Endodermal cell (in vitro differentiated cells): Measurements from ENCODE around the gene AQP5. TPM values are rescaled to one million over a fixed set of nuclear protein-coding genes. Genes with fewer than 3 reads are reported as not detected.
A peak's percentile ranks its signal among the peaks of the same experiment; 100 is the strongest.

Experiments
- DNase-seq: peaks from one replicate; pipeline ENCODE4 v3.0.0-alpha.2; 2017
- H3K27ac ChIP-seq: 2 replicates; pipeline ENCODE4 v1.5.1; 2013; ENCODE audit warnings: mild to moderate bottlenecking, low read depth, low read length, moderate library complexity
- H3K27me3 ChIP-seq: 2 replicates; pipeline ENCODE4 v1.6.1; 2013; ENCODE audit warnings: mild to moderate bottlenecking, low read length, moderate library complexity; ENCODE audit not compliant: insufficient read depth, control insufficient read depth, poor library complexity, severe bottlenecking
- H3K36me3 ChIP-seq: 2 replicates; pipeline ENCODE4 v1.7.0; 2013; ENCODE audit warnings: mild to moderate bottlenecking, low read length, moderate library complexity; ENCODE audit not compliant: control insufficient read depth, insufficient read depth
- H3K4me1 ChIP-seq: one replicate; pipeline ENCODE4 v1.7.0; 2013; ENCODE audit warnings: low read length; ENCODE audit not compliant: control insufficient read depth, insufficient read depth
- H3K4me3 ChIP-seq: 2 replicates; pipeline ENCODE4 v1.5.1; 2013; ENCODE audit warnings: mild to moderate bottlenecking, low read length, moderate library complexity
- H3K9ac ChIP-seq: 2 replicates; pipeline ENCODE4 v1.6.1; 2013; ENCODE audit warnings: mild to moderate bottlenecking, low read length, moderate library complexity; ENCODE audit not compliant: poor library complexity, severe bottlenecking; ENCODE audit errors: extremely low read depth
- H3K9me3 ChIP-seq: 2 replicates; pipeline ENCODE4 v1.6.1; 2013; ENCODE audit warnings: mild to moderate bottlenecking, low read length, moderate library complexity; ENCODE audit not compliant: control insufficient read depth
- H3K27ac Mint-ChIP-seq: 2 replicates; pipeline ENCODE4 v1.8.0; 2020; ENCODE audit warnings: mixed read lengths
- H3K27me3 Mint-ChIP-seq: 2 replicates; pipeline ENCODE4 v1.8.0; 2021; ENCODE audit warnings: mild to moderate bottlenecking, mixed read lengths; ENCODE audit not compliant: insufficient read depth
- H3K36me3 Mint-ChIP-seq: 2 replicates; pipeline ENCODE4 v1.8.0; 2020; ENCODE audit warnings: low read depth, mixed read lengths
- H3K4me1 Mint-ChIP-seq: 2 replicates; pipeline ENCODE4 v1.8.0; 2020; ENCODE audit warnings: mixed read lengths
- H3K4me3 Mint-ChIP-seq: 2 replicates; pipeline ENCODE4 v1.8.0; 2020; ENCODE audit warnings: mild to moderate bottlenecking, moderate library complexity, mixed read lengths
- H3K9me3 Mint-ChIP-seq: 2 replicates; pipeline ENCODE4 v1.8.0; 2020; ENCODE audit warnings: mild to moderate bottlenecking, mixed read lengths
- CTCF ChIP-seq: fragments of 200-600 bp; sonication (generic); conservative IDR thresholded peaks from 2 replicates; pipeline ENCODE4 v1.5.0; 2021; ENCODE audit warnings: antibody characterized with exemption, mild to moderate bottlenecking
- WGBS, 2 experiments: methylation state at CpG; one replicate each; pipeline versions ENCODE4 v1.1.5 to v1.1.7; 2013; ENCODE audit warnings: missing lambda C conversion rate in 2 of 2, mixed read lengths in 1 of 2; ENCODE audit not compliant: insufficient coverage in 1 of 2, insufficient read length in 1 of 2; 5-methylcytosine and 5-hydroxymethylcytosine counted together
- total RNA-seq, 2 donors: library from RNA; stranded (reverse); fragmentation: NEBNext Ultra II Directional in 1 of 2; extraction: Animal tissue kit (Norgen Biotek cat#: 25700) in 1 of 2; gene quantifications; 2 replicates in 1 of 2; 3 replicates in 1 of 2; pipeline ENCODE4 v1.2.1, GENCODE V29; 2021

Gene AQP5
- total RNA-seq, 2 donors from 2014 or later: 0.62 to 0.77 TPM

- Histone ChIP-seq H3K27me3 (peaks cover 66% of the 10 kb centered on the region), H3K4me3 (no peak overlapping the region), H3K36me3 (no peaks in the 10 kb centered on the region), H3K4me1 (no peaks in the 10 kb centered on the region), H3K9ac (no peak overlapping the region), H3K9me3 (no peaks in the 10 kb centered on the region), H3K27ac (no peak overlapping the region)
- no peak for TF ChIP-seq CTCF
- peak; percentile 70 for DNase-seq
- H3K36me3 Mint-ChIP-seq: no peaks in the 10 kb centered on the region
- no peaks in the 10 kb centered on the region for H3K9me3 Mint-ChIP-seq
- no peak overlapping the region for H3K4me3 Mint-ChIP-seq
- H3K27ac Mint-ChIP-seq: no peak overlapping the region
- WGBS, 2 experiments: 69 to 90% methylated on average over 9 of the region's 9 CpGs
- peaks cover 97% of the 10 kb centered on the region for H3K27me3 Mint-ChIP-seq
- peaks cover 17% of the 10 kb centered on the region for H3K4me1 Mint-ChIP-seq
Measured at GRCh38 chr12:49946086-49946485, 15.6 kb upstream of the AQP5 start.

- H3K4me3 Mint-ChIP-seq: no peak overlapping the region
- no peaks in the 10 kb centered on the region for H3K36me3 ChIP-seq
- H3K27ac Mint-ChIP-seq: no peak overlapping the region
- peaks cover 97% of the 10 kb centered on the region for H3K27me3 Mint-ChIP-seq
- H3K27me3 ChIP-seq: peaks cover 66% of the 10 kb centered on the region
- H3K4me1 Mint-ChIP-seq: peaks cover 17% of the 10 kb centered on the region
- H3K9me3 ChIP-seq: no peaks in the 10 kb centered on the region
- no peak overlapping the region for H3K4me3 ChIP-seq
- H3K36me3 Mint-ChIP-seq: no peaks in the 10 kb centered on the region
- 82% methylated on average over 3 of the region's 3 CpGs for WGBS, 2 experiments
- no peak overlapping the region for H3K9ac ChIP-seq
- H3K4me1 ChIP-seq: no peaks in the 10 kb centered on the region
- no peak overlapping the region for H3K27ac ChIP-seq
- DNase-seq: no peak
- no peak for TF ChIP-seq CTCF
- no peaks in the 10 kb centered on the region for H3K9me3 Mint-ChIP-seq
Measured at GRCh38 chr12:49946497-49946896, 15.2 kb upstream of the AQP5 start.

GRCh38 chr12:49947593-49948226 is 14.0 kb upstream of the AQP5 start:
- H3K36me3 ChIP-seq: no peaks in the 10 kb centered on the region
- no peaks in the 10 kb centered on the region for H3K4me1 ChIP-seq
- peaks cover 71% of the 10 kb centered on the region for H3K27me3 ChIP-seq
- H3K27ac ChIP-seq: no peak overlapping the region
- TF ChIP-seq CTCF: no peak
- Mint-ChIP-seq H3K9me3 (no peaks in the 10 kb centered on the region), H3K27me3 (peaks cover 97% of the 10 kb centered on the region), H3K36me3 (no peaks in the 10 kb centered on the region), H3K4me1 (peaks cover 14% of the 10 kb centered on the region), H3K27ac (no peak overlapping the region), H3K4me3 (no peak overlapping the region)
- no peak overlapping the region for H3K9ac ChIP-seq
- peak; percentile 54 for DNase-seq
- WGBS, 2 experiments: 83 to 92% methylated on average over 3 to 7 of the region's 7 CpGs
- H3K4me3 ChIP-seq: no peak overlapping the region
- no peaks in the 10 kb centered on the region for H3K9me3 ChIP-seq
